ENCODE measurements around the gene ELMO3.

The ELMO3 gene

GRCh38 chr16:67183627-67184452 lies 15.1 kb upstream of the ELMO3 start, which contains the start of gene MATCAP1:
Gene MATCAP1, minus strand, starts transcription at chr16:67183963. Its CDS starts 3,353 bp downstream, at chr16:67180610.
- Histone ChIP-seq H3K4me3 (replicated peaks; ENCODE audit: insufficient read depth, low read length) (peak within 1 kb of the TSS; percentile 96), H3K27me3 (ENCODE audit: insufficient read depth, poor library complexity, severe bottlenecking) (peaks cover 7% of the 10 kb centered on the region), H3K27ac (replicated peaks) (peak within 1 kb of the TSS; percentile 79)
- peak; percentile 93 to 98 for DNase-seq (ENCODE audit: low read depth in 1 of 2, low spot score in 1 of 2)
- TF ChIP-seq GABPA (IDR thresholded peaks at IDR 0.05; ENCODE audit: low read depth) (no peak), CTCF (IDR thresholded peaks at IDR 0.05; ENCODE audit: insufficient read depth, low read length) (no peak), POLR2AphosphoS5 (IDR thresholded peaks at IDR 0.05; ENCODE audit: low read depth) (no peak), SPI1 (IDR thresholded peaks at IDR 0.05; ENCODE audit: borderline replicate concordance, low read depth) (no peak), REST (IDR thresholded peaks at IDR 0.05; ENCODE audit: insufficient replicate concordance, low read depth) (no peak)

GRCh38 chr16:67184453-67184994 lies 14.4 kb upstream of the ELMO3 start:
- TF ChIP-seq SPI1 (IDR thresholded peaks at IDR 0.05; ENCODE audit: borderline replicate concordance, low read depth) (no peak), REST (IDR thresholded peaks at IDR 0.05; ENCODE audit: insufficient replicate concordance, low read depth) (no peak), GABPA (IDR thresholded peaks at IDR 0.05; ENCODE audit: low read depth) (no peak), CTCF (IDR thresholded peaks at IDR 0.05; ENCODE audit: insufficient read depth, low read length) (no peak), POLR2AphosphoS5 (IDR thresholded peaks at IDR 0.05; ENCODE audit: low read depth) (no peak)
- Histone ChIP-seq H3K27ac (replicated peaks) (no peak overlapping the region), H3K4me3 (replicated peaks; ENCODE audit: insufficient read depth, low read length) (peak overlapping the region; percentile 96), H3K27me3 (ENCODE audit: insufficient read depth, poor library complexity, severe bottlenecking) (peaks cover 7% of the 10 kb centered on the region)
- DNase-seq (ENCODE audit: low read depth in 1 of 2, low spot score in 1 of 2): no peak

- Histone ChIP-seq H3K27me3 (ENCODE audit: insufficient read depth, poor library complexity, severe bottlenecking) (peaks cover 7% of the 10 kb centered on the region), H3K27ac (replicated peaks) (no peak overlapping the region), H3K4me3 (replicated peaks; ENCODE audit: insufficient read depth, low read length) (no peak overlapping the region)
- TF ChIP-seq CTCF (IDR thresholded peaks at IDR 0.05; ENCODE audit: insufficient read depth, low read length) (peak; percentile 59), POLR2AphosphoS5 (IDR thresholded peaks at IDR 0.05; ENCODE audit: low read depth) (no peak), REST (IDR thresholded peaks at IDR 0.05; ENCODE audit: insufficient replicate concordance, low read depth) (peak; percentile 97)
- peak in 1 of 2 experiments; percentile 87 for DNase-seq (ENCODE audit: low read depth in 1 of 2, low spot score in 1 of 2)
Observed at GRCh38 chr16:67184995-67185650, 13.8 kb upstream of the ELMO3 start.

All from HL-60 (cell line).